Astrocyte of the cerebellum (primary cell): ENCODE data around the gene DLX3.
"Not testable (repeated sequence)": the region's sequence is repeated elsewhere in the genome, so short reads cannot be mapped to it uniquely, and the experiment has no call there.

Experiments used
- DNase-seq: peaks from one replicate; pipeline ENCODE4 v3.0.0-alpha.2; 2011; ENCODE audit warnings: low read depth
- H3K4me3 ChIP-seq: 2 replicates; pipeline ENCODE4 v1.5.1; 2011; ENCODE audit warnings: mild to moderate bottlenecking, low read depth, low read length, moderate library complexity
- in situ Hi-C: cut with HindIII; loops from 2 replicates; pipeline ENCODE4 v1.10.0; 2017; ENCODE audit warnings: low sequenced_read_pairs
- TF ChIP-seq, protein P1 (sequence below): IDR thresholded peaks from 2 replicates; pipeline ENCODE4 v1.5.1; 2012; ENCODE audit warnings: low read length, low read depth, moderate library complexity, mild to moderate bottlenecking; ENCODE audit errors: missing control alignments

The DLX3 gene

GRCh38 chr17:49995055-49995738 is at the start of gene DLX3:
Gene DLX3 (minus strand): TSS chr17:49995224. CDS start chr17:49994998, 226 bp downstream.
- TF ChIP-seq, protein P1, sequence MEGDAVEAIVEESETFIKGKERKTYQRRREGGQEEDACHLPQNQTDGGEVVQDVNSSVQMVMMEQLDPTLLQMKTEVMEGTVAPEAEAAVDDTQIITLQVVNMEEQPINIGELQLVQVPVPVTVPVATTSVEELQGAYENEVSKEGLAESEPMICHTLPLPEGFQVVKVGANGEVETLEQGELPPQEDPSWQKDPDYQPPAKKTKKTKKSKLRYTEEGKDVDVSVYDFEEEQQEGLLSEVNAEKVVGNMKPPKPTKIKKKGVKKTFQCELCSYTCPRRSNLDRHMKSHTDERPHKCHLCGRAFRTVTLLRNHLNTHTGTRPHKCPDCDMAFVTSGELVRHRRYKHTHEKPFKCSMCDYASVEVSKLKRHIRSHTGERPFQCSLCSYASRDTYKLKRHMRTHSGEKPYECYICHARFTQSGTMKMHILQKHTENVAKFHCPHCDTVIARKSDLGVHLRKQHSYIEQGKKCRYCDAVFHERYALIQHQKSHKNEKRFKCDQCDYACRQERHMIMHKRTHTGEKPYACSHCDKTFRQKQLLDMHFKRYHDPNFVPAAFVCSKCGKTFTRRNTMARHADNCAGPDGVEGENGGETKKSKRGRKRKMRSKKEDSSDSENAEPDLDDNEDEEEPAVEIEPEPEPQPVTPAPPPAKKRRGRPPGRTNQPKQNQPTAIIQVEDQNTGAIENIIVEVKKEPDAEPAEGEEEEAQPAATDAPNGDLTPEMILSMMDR = no peak
- peak; percentile 15 for DNase-seq
- no peak within 1 kb of the TSS for H3K4me3 ChIP-seq
- in situ Hi-C loops = loop anchor here (5.0 to 25.0 kb wide), 3 partner anchors 38 to 483 kb away; no protein-coding TSS in a partner anchor

- no peak for DNase-seq
- TF ChIP-seq, protein P1 = no peak
- in situ Hi-C loops = no loop called here
- no peak overlapping the region for H3K4me3 ChIP-seq
Measured at GRCh38 chr17:50044483-50044882, 49.5 kb upstream of the DLX3 start.

DNA sequence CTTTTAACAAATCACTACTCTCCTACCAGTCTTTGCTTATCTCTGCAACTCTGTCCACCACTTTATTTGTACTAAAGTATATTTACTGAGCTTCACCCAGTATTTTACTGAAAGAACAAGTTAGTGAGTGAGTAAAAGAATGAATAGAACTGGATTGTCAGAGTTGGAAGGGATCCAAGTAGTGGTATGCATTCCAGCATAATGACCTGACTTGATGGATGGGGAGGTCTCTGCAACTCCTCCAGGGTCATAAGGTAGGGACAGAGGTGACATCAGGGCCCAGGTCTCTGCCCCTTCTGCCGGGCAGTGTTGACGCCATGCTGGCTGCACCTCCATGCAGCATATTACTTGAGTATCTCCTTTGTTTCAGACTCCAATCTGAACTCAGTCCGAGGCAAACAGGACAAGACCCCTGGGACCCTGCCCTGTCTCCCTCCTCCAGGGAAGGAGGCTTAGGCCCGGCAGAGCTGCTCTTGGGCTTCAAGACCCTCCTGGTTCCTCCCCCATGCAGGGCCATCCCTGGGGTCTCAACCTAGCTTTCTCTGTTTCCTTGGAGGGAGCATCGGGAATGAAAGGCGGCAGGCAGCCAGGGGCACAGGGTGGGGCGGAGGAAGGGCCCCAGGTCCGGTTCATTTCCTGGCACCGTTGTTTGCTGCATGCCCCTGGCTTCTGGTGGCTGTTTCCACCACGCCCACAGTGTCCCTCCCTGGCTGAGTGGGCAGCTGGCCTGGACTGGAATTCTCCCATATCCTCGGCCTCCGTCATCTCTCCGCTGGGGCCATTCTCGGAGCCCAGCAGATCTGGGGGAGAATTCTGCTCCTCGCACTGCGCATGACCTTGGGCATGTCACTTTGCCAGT is 48.5 kb upstream of the DLX3 start:
- TF ChIP-seq, protein P1 = no peak
- no peak for DNase-seq
- H3K4me3 ChIP-seq = no peak overlapping the region
- in situ Hi-C loops = no loop called here

DNA sequence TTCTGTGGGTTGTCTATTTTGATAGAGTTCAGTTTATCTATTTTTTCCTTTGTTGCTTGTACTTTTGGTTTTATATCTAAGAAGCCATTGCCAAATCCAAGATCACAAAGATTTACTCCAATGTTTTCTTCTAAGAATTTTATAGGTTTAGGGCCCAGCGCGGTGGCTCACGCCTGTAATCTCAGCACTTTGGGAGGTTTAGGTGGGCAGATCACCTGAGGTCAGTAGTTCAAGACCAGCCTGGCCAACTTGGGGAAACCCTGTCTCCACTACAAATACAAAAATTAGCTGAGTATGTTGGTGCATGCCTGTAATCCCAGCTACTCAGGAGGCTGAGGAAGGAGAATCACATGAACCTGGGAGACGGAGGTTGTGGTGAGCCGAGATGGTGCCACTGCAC is 47.2 kb upstream of the DLX3 start:
- TF ChIP-seq, protein P1 = no peak
- no peak overlapping the region for H3K4me3 ChIP-seq
- no peak for DNase-seq
- in situ Hi-C loops = no loop called here

DNA sequence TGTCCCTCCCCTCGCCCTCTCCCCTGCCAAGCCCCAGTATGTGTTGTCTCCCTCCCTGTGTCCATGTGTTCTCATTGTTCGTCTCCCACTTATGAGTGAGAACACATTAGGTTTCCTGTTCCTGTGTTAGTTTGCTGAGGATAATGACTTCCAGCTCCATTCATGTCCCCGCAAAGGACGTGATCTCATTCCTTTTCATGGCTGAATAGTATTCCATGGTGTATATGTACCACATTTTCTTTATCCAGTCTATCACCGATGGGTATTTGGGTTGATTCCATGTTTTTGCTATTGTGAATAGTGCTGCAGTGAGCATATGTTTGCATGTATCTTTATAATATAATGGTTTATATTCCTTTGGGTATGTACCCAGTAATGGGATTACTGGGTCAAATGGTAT is 45.5 kb upstream of the DLX3 start:
- DNase-seq, in situ Hi-C loops, H3K4me3 ChIP-seq: not testable (repeated sequence)

DNA sequence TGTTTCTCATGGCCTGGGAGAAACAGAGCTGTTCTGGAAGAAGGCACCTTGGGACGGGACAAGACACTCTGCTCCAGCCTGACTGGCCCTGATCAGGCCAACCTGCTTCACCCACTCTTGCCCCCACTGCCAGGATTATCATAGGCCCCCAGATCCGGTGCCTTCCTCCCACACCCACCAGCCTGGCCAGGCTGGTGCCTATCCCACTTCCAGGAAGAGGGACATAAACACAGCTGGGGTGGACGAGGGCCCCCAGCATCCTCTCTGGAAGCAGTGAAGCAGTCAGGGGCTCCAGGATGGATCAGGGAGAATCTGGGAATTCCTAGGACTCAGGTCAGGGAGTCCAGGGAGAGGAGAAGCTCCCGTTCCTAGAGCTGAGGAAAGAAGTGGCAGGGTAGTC is 44.0 kb upstream of the DLX3 start:
- DNase-seq = no peak
- H3K4me3 ChIP-seq = no peak overlapping the region
- in situ Hi-C loops = no loop called here
- TF ChIP-seq, protein P1 = no peak
